Sigmoid colon (tissue), 3 donors: ENCODE data around the gene PDCD2.

ENCODE experiments used
- POLR2A ChIP-seq, 2 donors: fragments of 450-650 bp; IDR thresholded peaks; one replicate each; pipeline ENCODE4 v1.6.1; 2016; ENCODE audit warnings: antibody characterized with exemption in 2 of 2, mild to moderate bottlenecking in 2 of 2, moderate library complexity in 2 of 2
- TF ChIP-seq, protein P1 (sequence below), 4 experiments: fragments of 450-650 bp in 3 of 4; fragments of 200-600 bp in 1 of 4; IDR thresholded peaks; one replicate each; pipeline ENCODE4 v1.5.1; 2016 to 2019; ENCODE audit warnings: antibody characterized with exemption in 4 of 4, mild to moderate bottlenecking in 3 of 4, moderate library complexity in 2 of 4

DNA sequence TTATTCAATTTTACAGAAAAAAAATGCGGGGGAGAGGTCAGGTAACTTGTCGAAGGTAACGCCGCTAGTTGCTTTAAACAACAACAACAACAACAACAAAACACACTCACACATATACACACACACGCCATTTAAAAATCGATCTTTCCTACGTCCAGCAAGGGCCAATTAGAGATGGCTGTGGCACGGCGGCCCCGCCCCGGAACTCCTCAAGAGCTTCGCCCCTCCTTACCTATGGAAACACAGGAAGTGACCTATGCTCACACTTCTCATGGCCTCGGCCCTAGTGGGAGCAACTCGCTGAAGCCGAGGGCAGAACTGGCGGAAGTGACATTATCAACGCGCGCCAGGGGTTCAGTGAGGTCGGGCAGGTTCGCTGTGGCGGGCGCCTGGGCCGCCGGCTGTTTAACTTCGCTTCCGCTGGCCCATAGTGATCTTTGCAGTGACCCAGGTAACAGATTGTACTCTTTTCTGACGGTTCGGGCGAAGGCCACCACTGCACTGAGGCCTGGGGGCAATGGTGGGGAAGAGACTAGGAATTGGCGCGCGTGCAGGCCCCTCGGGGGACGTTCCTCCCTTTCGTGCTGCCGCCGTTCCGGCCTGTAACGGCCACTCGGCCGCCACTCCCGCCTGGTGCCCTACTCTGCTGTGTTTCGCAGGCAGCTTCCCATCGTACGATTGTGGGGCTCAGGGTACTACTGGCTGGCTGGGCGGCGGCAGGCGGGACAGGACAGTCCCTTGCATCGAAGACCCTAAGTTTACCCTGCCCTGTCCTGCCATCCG lies 30.2 kb downstream of the PDCD2 start, which contains the start of gene TBP:
- TF ChIP-seq, protein P1, sequence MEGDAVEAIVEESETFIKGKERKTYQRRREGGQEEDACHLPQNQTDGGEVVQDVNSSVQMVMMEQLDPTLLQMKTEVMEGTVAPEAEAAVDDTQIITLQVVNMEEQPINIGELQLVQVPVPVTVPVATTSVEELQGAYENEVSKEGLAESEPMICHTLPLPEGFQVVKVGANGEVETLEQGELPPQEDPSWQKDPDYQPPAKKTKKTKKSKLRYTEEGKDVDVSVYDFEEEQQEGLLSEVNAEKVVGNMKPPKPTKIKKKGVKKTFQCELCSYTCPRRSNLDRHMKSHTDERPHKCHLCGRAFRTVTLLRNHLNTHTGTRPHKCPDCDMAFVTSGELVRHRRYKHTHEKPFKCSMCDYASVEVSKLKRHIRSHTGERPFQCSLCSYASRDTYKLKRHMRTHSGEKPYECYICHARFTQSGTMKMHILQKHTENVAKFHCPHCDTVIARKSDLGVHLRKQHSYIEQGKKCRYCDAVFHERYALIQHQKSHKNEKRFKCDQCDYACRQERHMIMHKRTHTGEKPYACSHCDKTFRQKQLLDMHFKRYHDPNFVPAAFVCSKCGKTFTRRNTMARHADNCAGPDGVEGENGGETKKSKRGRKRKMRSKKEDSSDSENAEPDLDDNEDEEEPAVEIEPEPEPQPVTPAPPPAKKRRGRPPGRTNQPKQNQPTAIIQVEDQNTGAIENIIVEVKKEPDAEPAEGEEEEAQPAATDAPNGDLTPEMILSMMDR (IDR thresholded peaks at IDR 0.05): no peak
- peak in 1 of 2 donors; percentile 54 for TF ChIP-seq POLR2A (IDR thresholded peaks at IDR 0.05)
